K562 (cell line): ENCODE measurements around the gene CYSRT1. TPM values are rescaled to one million over a fixed set of nuclear protein-coding genes. Genes with fewer than 3 reads are reported as not detected.

ENCODE experiments used
- ELF1 ChIP-seq: fragments of 200-800 bp; sonication (Bioruptor generic); IDR thresholded peaks from 2 replicates; pipeline ENCODE4 v1.6.1; 2016; ENCODE audit warnings: missing genetic modification characterization, missing compliant biosample characterization
- FOS ChIP-seq: IDR thresholded peaks from 3 replicates; pipeline ENCODE4 v1.6.1; 2011; ENCODE audit not compliant: insufficient read length; ENCODE audit errors: extremely low read depth
- HBP1 ChIP-seq: fragments of 450-650 bp; formaldehyde crosslinking; IDR thresholded peaks from 2 replicates; pipeline ENCODE4 v1.4.0; 2022; ENCODE audit warnings: missing genetic modification characterization
- JUN ChIP-seq, 2 experiments: sonication (generic) in 1 of 2; formaldehyde crosslinking in 1 of 2; IDR thresholded peaks; 2 replicates each; pipeline versions ENCODE4 v1.6.1 to v1.8.0; 2012 to 2022; ENCODE audit warnings: borderline replicate concordance in 2 of 2, mild to moderate bottlenecking in 2 of 2, improper control_type of control experiment in 1 of 2, low read depth in 1 of 2, low read length in 1 of 2, missing genetic modification reagents in 1 of 2
- KDM1A ChIP-seq, 2 experiments: fragments of 450-650 bp; IDR thresholded peaks; 2 replicates each; pipeline ENCODE4 v1.6.1; 2016; ENCODE audit warnings: mild to moderate bottlenecking in 2 of 2
- POLR2B ChIP-seq: fragments of 450-650 bp; IDR thresholded peaks from 2 replicates; pipeline ENCODE4 v1.6.1; 2018; ENCODE audit warnings: low read depth; ENCODE audit not compliant: partially characterized antibody
- RAD21 ChIP-seq, 2 experiments: fragments of 250-450 bp in 1 of 2; fragments of 450-650 bp in 1 of 2; sonication (Bioruptor Pico) in 1 of 2; formaldehyde crosslinking in 1 of 2; IDR thresholded peaks in 1 of 2; conservative IDR thresholded peaks in 1 of 2; 2 replicates each; pipeline versions ENCODE4 v1.4.0 to v1.8.0; 2020 to 2022; ENCODE audit warnings: mild to moderate bottlenecking in 2 of 2, moderate library complexity in 1 of 2
- XRCC5 ChIP-seq: fragments of 200-400 bp; formaldehyde crosslinking; IDR thresholded peaks from 2 replicates; pipeline ENCODE4 v1.6.1; 2017; ENCODE audit warnings: low read depth, mild to moderate bottlenecking, low read length
- ZBTB26 ChIP-seq: fragments of 450-650 bp; formaldehyde crosslinking; IDR thresholded peaks from 2 replicates; pipeline ENCODE4 v1.4.0; 2022; ENCODE audit warnings: missing genetic modification characterization
- ZMIZ1 ChIP-seq, 2 experiments: fragments of 150-350 bp in 1 of 2; IDR thresholded peaks; 2 replicates each; pipeline ENCODE4 v1.6.1; 2012 to 2016; ENCODE audit warnings: low read depth in 2 of 2, low read length in 2 of 2, mild to moderate bottlenecking in 1 of 2, moderate library complexity in 1 of 2
- ZNF239 ChIP-seq: fragments of 250-450 bp; sonication (Bioruptor Pico); IDR thresholded peaks from 2 replicates; pipeline ENCODE4 v1.4.0; 2020; ENCODE audit warnings: mild to moderate bottlenecking
- ZNF431 ChIP-seq: sonication (generic); formaldehyde crosslinking; IDR thresholded peaks from 2 replicates; pipeline ENCODE4 v1.8.0; 2022; ENCODE audit warnings: mild to moderate bottlenecking, missing genetic modification reagents
- polyA plus RNA-seq, 8 experiments: library from polyadenylated mRNA; depleted of rRNA in 4 of 8; stranded (reverse) in 5 of 8; unstranded in 3 of 8; fragments of >200 nt; fragmentation: Nextera tagmentation in 2 of 8; fragmentation: Illumina TruSeq in 1 of 8; extraction: Ambion mirVana in 2 of 8; extraction: Trizol in 1 of 8; gene quantifications; 2 replicates each; pipeline versions ENCODE4 v1.2.1 to v1.2.3, GENCODE V29; 2011 to 2014; ENCODE audit warnings: inconsistent platforms in 1 of 8, missing spikeins in 1 of 8
- total RNA-seq, 7 experiments: library from RNA; depleted of rRNA in 6 of 7; stranded (reverse); fragments of >200 nt in 6 of 7; fragmentation: Illumina TruSeq in 2 of 7; extraction: Trizol in 2 of 7; gene quantifications; 2 replicates each; pipeline versions ENCODE4 v1.2.1 to v1.2.3, GENCODE V29; 2011 to 2021; ENCODE audit warnings: low replicate concordance in 1 of 7
- TF ChIP-seq, protein P1 (sequence below): IDR thresholded peaks from 2 replicates; pipeline ENCODE4 v1.6.1; 2016; ENCODE audit warnings: missing genetic modification characterization, missing compliant biosample characterization
- TF ChIP-seq, protein P2 (sequence below): fragments of 450-650 bp; conservative IDR thresholded peaks from 2 replicates; pipeline ENCODE4 v1.6.1; 2016; ENCODE audit warnings: missing genetic modification characterization, low read depth, mild to moderate bottlenecking, control low read depth, missing compliant biosample characterization
- TF ChIP-seq, protein P3 (sequence below): fragments of 450-650 bp; formaldehyde crosslinking; IDR thresholded peaks from 2 replicates; pipeline ENCODE4 v1.4.0; 2020; ENCODE audit warnings: mild to moderate bottlenecking, moderate library complexity

CYSRT1 gene
- total and polyA plus RNA-seq, 9 of the 15 experiments (the other 6 are each of a cell fraction or from before 2014, with no cell fraction given): 0.04 to 1.4 (median 0.42) TPM; not detected in 3

DNA sequence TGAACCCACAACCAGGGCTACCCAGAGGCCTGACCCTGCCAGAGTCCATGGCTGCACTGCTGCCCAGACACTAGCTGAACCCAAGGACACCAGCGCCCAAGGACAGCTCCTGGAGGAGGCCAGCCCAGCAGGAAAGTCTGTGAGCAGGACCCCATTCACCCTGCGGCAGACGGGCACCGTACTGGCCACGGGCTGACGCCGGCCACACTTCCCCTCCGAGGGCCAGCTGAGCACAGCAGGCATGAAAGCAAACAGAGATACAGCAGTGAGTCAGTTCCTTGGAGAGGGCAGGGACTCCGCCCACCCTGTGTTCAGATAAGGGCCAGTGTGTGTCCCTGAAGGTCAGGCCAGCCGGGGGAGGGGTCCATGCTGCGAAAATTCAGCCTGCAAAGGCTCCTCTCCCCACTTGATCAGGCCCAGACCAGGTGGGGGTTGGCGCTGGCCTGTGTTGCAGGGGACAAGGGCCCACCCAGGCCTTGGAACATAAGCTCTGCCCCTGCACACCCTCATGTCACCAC lies 6.2 kb upstream of the CYSRT1 start (continued):
- TF ChIP-seq RAD21 (CRISPR knock-in tag; conservative IDR thresholded peaks at IDR 0.05 in 1 of 2, IDR thresholded peaks at IDR 0.05 in 1 of 2) (peak in 1 of 2 experiments; percentile 30; a peak in 2 of 4 replicates), ZMIZ1 (IDR thresholded peaks at IDR 0.05; ENCODE audit: low read depth in 2 of 2, low read length in 2 of 2) (0 out of 4 replicates have a peak, but pooled peaks of 1 of the 2 experiments have one; percentile 14), ZNF239 (CRISPR knock-in tag) (peak; percentile 20; the same call in 1 of the 2 replicates), XRCC5 (0 out of 2 replicates have a peak, but pooled peaks have one; percentile 34), ZNF431 (CRISPR knock-in tag) (no peak), ZBTB26 (CRISPR knock-in tag) (peak; percentile 84; the same call in 1 of the 2 replicates), HBP1 (CRISPR knock-in tag) (0 out of 2 replicates have a peak, but pooled peaks have one; percentile 61), ELF1 (tag) (no peak), POLR2B (peak; percentile 40), KDM1A (IDR thresholded peaks at IDR 0.05) (peak in 1 of 2 experiments; percentile 17; a peak in 1 of 4 replicates), JUN (IDR thresholded peaks at IDR 0.05; ENCODE audit: borderline replicate concordance, low read depth, low read length) (peak; percentile 70; the same call in 1 of the 2 replicates), JUN (CRISPR knock-in tag; IDR thresholded peaks at IDR 0.05; ENCODE audit: borderline replicate concordance) (no peak), FOS (peak; percentile 36)
- TF ChIP-seq, protein P1, sequence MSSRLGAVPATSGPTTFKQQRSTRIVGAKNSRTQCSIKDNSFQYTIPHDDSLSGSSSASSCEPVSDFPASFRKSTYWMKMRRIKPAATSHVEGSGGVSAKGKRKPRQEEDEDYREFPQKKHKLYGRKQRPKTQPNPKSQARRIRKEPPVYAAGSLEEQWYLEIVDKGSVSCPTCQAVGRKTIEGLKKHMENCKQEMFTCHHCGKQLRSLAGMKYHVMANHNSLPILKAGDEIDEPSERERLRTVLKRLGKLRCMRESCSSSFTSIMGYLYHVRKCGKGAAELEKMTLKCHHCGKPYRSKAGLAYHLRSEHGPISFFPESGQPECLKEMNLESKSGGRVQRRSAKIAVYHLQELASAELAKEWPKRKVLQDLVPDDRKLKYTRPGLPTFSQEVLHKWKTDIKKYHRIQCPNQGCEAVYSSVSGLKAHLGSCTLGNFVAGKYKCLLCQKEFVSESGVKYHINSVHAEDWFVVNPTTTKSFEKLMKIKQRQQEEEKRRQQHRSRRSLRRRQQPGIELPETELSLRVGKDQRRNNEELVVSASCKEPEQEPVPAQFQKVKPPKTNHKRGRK (tag): no peak
- TF ChIP-seq, protein P2, sequence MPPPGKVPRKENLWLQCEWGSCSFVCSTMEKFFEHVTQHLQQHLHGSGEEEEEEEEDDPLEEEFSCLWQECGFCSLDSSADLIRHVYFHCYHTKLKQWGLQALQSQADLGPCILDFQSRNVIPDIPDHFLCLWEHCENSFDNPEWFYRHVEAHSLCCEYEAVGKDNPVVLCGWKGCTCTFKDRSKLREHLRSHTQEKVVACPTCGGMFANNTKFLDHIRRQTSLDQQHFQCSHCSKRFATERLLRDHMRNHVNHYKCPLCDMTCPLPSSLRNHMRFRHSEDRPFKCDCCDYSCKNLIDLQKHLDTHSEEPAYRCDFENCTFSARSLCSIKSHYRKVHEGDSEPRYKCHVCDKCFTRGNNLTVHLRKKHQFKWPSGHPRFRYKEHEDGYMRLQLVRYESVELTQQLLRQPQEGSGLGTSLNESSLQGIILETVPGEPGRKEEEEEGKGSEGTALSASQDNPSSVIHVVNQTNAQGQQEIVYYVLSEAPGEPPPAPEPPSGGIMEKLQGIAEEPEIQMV (tag): no peak
- TF ChIP-seq, protein P3, sequence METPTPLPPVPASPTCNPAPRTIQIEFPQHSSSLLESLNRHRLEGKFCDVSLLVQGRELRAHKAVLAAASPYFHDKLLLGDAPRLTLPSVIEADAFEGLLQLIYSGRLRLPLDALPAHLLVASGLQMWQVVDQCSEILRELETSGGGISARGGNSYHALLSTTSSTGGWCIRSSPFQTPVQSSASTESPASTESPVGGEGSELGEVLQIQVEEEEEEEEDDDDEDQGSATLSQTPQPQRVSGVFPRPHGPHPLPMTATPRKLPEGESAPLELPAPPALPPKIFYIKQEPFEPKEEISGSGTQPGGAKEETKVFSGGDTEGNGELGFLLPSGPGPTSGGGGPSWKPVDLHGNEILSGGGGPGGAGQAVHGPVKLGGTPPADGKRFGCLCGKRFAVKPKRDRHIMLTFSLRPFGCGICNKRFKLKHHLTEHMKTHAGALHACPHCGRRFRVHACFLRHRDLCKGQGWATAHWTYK: peak; percentile 77; the same call in 1 of the 2 replicates
